NOMO-1 (cell line): Measurements from ENCODE around the gene BTF3.

Experiments used
- DNase-seq, 2 experiments: peaks; one replicate each; lab custom pipeline; 2025; ENCODE audit not compliant: unreplicated experiment in 2 of 2; lab: John Stamatoyannopoulos, UW

Gene BTF3

DNA sequence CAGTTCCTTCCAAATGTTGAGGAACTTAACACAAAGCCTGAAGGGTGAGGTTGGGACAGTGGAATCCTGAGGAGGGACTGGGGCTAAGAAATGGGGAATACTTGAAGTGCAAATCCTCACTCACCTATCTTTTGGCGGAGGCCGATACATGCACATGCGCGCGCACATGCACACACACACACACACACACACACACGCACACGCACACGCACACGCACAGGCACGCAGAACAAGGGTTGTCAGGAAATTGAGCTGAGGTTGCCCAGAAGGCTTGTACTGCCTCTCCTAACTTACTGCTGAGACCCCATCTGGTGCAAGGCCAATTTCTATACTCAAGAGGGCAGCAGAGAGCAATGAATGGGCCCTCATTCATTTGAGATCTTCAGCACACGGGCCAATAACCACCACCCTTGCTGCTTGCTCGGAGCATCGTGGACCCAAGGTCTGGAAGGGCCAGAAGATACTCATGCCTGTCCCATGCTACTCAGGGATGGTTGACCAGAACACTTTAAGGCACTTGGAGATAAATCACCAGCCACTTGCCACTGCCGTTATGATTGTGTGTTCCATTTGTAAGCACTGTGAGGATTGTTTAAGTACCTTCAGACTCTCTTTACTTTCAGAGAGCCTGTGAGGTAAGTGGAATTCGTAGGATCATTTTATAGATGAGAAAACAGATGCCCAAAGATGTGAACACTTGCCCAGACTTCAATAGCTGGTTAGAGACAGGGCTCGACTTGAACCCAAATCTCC is 21.5 kb downstream of the BTF3 start:
- peak; percentile 68 to 70 for DNase-seq

DNA sequence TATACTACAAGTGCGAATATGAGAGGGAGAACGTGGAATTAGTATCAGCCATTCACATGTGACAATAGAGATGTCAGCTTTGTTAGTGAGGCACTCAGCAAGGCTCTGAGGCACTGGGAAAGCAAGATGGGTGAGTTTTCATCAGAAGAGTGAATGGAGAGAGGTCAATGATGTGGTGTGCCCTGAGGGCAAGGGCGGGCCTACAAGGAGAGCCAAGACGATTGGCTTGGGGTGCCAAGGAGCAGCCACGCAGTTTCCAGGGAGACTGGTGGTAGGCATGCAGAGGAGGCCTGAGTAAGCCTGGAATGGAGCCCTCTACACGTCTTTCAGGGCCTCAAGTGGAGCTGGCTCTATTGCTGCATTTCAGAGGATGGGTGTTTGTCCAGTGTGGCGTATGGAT is 24.7 kb downstream of the BTF3 start:
- DNase-seq, result no peak

DNA sequence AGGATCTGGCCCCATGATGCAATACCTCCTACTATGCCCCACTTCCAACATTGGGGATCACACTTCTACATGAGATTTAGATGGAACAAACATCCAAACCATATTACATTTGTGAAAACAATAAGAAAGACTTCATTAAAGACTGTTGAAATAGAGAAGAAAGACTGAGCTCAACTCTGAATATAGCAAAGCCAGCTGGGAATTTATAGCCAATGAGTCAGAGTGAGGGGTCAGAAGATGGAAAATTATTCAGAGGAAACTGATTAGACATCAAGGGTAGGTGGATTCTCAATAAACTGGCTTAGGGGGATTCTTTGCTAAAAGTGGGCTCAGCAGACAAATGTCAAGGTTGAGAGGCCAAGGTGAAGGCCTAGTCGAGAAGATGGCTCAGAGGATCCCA is 25.6 kb downstream of the BTF3 start:
- no peak for DNase-seq

GRCh38 chr5:73525606-73526203 is 27.5 kb downstream of the BTF3 start:
- no peak for DNase-seq

DNA sequence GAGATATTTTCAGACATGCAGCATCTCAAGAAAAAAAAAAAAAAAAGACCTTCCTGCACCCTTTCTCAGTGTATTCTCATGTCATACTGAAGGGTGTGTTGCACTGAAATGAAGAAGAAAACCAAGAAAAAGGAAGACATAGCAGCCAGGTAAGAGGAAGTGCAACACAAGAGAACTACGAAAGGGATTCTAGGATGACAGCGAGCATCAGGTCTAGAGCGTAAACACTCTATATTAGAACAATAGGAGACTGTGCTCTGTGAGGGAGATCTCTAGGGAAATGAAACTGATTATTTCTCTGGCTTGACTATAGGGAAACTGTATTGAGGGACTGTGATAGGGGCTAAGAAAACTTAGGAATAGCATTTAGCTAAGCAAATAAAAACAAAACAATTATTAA is 30.0 kb downstream of the BTF3 start:
- peak in 1 of 2 experiments; percentile 22 for DNase-seq

- DNase-seq, result no peak
These were observed 30.8 kb downstream of the BTF3 start for GRCh38 chr5:73529081-73529480.

DNA sequence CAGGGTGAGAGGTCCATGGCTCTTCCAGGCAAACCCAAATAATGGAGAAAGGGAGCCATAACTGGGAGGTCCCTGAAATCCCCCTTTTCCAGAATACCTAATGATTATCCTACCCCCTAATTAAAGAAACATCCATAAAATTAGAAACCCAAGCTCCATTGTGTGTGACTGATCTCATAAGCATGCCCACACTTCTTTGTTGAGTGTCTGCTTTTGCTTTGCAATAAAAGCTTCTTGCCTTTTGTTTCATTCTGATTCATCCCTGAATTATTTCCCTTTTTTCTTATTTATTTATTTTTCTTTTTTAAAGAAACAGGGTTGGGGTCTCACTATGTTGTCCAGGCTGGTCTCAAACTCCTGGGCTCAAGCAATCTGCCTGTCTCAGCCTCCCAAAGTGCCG is 33.1 kb downstream of the BTF3 start:
- no peak for DNase-seq

DNA sequence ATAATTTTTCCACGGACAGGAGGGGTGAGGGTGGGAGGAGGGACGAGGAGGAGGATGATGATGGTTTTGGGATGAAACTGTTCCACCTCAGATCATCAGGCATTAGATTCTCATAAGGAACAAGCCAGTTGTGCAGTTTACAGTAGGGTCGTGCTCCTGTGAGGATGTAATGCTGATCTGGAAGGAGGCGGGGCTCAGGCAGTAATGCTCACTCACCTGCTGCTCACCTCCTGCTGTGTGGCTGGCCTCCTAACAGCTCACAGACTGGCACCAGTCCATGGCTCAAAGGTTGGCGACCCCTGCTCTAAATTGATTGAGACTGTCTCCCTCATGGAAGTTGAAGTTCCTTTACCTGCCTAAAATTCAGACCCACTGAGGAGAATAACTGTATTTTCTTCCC is 34.0 kb downstream of the BTF3 start:
- DNase-seq, result no peak

DNA sequence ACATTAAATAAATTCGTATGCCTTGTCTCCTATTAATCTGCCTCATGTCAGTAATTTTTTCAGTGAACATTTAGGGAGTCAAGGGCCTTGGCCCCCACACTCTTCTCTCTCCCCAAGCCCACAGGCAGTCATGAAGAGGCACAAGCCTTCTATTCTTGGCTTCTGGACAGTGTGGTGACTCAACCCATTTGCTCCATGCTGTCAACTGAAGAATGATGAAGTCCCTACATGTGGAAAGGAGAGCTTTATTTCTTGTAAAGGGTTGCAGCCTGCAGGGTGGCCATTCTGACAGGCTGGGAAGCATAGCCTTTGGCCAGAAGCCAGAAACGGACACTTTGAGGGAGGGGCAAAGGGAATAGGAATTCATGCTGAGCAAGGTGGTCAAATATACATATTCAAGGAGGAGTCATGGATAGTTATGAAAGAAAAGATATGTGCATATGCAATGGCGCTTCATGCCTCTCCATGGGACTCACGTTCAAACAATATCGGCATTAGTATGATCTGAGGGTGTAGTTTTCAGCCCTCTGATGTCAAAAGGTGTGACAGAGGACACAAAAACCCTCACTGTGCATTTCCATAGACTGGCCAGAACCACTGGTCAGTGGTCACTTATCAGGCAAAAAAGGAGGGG is 35.9 kb downstream of the BTF3 start:
- no peak for DNase-seq

- no peak for DNase-seq
These were observed 36.7 kb downstream of the BTF3 start for GRCh38 chr5:73534971-73535370.

GRCh38 chr5:73539730-73540129 is 41.5 kb downstream of the BTF3 start:
- no peak for DNase-seq

- DNase-seq, result no peak
These were observed 42.0 kb downstream of the BTF3 start for GRCh38 chr5:73540192-73540591.

- DNase-seq, result no peak
These were observed 43.8 kb downstream of the BTF3 start for GRCh38 chr5:73542020-73542419.

DNA sequence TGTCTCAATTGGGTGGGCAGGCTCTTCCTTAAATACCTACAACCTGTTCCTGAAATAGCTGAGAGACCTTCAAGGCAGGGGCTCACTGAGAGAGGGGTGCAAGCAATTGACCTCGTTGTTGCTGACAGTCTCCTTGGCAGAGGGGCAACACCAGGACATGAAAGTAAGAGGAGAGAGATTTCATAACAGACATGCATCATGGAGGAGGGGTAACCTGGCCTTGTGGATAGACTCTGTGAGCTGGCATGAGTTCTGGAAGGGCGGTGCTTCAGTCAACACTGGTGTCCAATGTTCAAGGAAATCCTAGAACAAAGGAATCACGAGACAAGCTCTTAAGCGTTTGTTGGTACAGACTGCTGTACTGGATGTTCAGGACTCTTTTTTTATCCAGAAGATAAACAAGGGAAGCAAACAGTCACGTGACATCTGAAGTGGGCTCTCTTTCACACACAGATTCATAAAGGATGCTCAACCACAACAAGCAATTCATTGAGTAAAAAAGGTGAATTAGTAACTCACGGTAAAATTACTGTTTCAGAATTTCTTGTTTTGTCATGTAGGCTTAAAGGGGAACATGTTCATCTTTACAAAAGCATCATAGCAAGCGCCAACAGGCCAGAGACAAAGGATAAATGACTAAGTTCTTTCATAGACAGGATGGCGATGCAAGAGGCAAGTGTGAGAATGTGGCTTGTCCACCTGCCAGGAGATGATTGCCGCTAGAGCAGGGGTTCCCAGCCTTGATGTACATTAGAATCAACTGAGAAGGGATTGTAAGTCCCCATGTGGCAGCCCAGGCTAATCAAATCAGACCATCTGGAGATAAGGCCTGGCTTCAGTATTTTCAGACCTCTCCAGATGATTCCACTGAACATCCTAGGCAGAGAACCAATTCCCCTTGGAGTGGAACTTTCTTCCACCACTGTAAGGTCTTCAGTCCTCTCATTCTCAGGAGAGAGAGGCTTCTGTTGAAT is 46.5 kb downstream of the BTF3 start:
- DNase-seq, result no peak

GRCh38 chr5:73545403-73545779 is 47.1 kb downstream of the BTF3 start:
- no peak for DNase-seq

- DNase-seq, result no peak
These were observed 51.8 kb downstream of the BTF3 start for GRCh38 chr5:73550016-73550415.

- no peak for DNase-seq
These were observed 54.4 kb downstream of the BTF3 start for GRCh38 chr5:73552642-73553041.
